ENCODE data around the gene FAM98A.

GRCh38 chr2:33602201-33602830, 3.2 kb upstream of the FAM98A start:
- TF ChIP-seq ZHX1 (conservative IDR thresholded peaks at IDR 0.05; ENCODE audit: low read length) (no peak), ZBTB11 (CRISPR knock-in tag; IDR thresholded peaks at IDR 0.05) (no peak), IRF1 (CRISPR knock-in tag; IDR thresholded peaks at IDR 0.05; ENCODE audit: borderline replicate concordance) (no peak)
